Loucy (cell line): Measurements from ENCODE around the gene CYP4F11.
"Not testable (repeated sequence)": the region's sequence is repeated elsewhere in the genome, so short reads cannot be mapped to it uniquely, and the experiment has no call there.

Experiments used
- H2AFZ ChIP-seq: fragments of 200-600 bp; sonication (generic); 2 replicates; pipeline ENCODE4 v1.6.0; 2016; ENCODE audit warnings: antibody characterized with exemption, mild to moderate bottlenecking, low read length, moderate library complexity
- H3F3A ChIP-seq: fragments of 200-600 bp; 2 replicates; pipeline ENCODE4 v1.6.0; 2016; ENCODE audit warnings: antibody characterized with exemption, low read depth, mild to moderate bottlenecking
- H3K27me3 ChIP-seq: fragments of 200-600 bp; sonication (generic); 2 replicates; pipeline ENCODE4 v1.6.1; 2014; ENCODE audit warnings: low read length, mild to moderate bottlenecking; ENCODE audit not compliant: insufficient read depth, poor library complexity, severe bottlenecking
- H3K36me3 ChIP-seq: fragments of 200-600 bp; sonication (generic); 2 replicates; pipeline ENCODE4 v1.6.1; 2016; ENCODE audit warnings: low read length; ENCODE audit not compliant: insufficient read depth
- H3K4me1 ChIP-seq: fragments of 200-600 bp; sonication (generic); 2 replicates; pipeline ENCODE4 v1.5.1; 2014; ENCODE audit warnings: low read length, mild to moderate bottlenecking; ENCODE audit not compliant: insufficient read depth, poor library complexity, severe bottlenecking
- H3K4me2 ChIP-seq: fragments of 200-600 bp; sonication (generic); 2 replicates; pipeline ENCODE4 v1.6.0; 2014; ENCODE audit warnings: antibody characterized with exemption, low read length, low read depth, mild to moderate bottlenecking; ENCODE audit not compliant: poor library complexity, severe bottlenecking
- H3K4me3 ChIP-seq: fragments of 200-600 bp; sonication (generic); 2 replicates; pipeline ENCODE4 v1.5.1; 2014; ENCODE audit warnings: low read length, mild to moderate bottlenecking, mixed read lengths; ENCODE audit not compliant: poor library complexity, severe bottlenecking
- H3K79me2 ChIP-seq: fragments of 200-600 bp; sonication (generic); 2 replicates; pipeline ENCODE4 v1.6.1; 2014; ENCODE audit warnings: low read length; ENCODE audit not compliant: insufficient read depth
- H3K9ac ChIP-seq: fragments of 200-600 bp; sonication (generic); 2 replicates; pipeline ENCODE4 v1.6.0; 2014; ENCODE audit warnings: mild to moderate bottlenecking, low read depth, low read length, moderate library complexity; ENCODE audit not compliant: poor library complexity, severe bottlenecking
- H3K9me2 ChIP-seq: fragments of 200-600 bp; sonication (generic); replicated peaks from 2 replicates; pipeline ENCODE4 v1.6.1; 2016; ENCODE audit warnings: low read depth, low read length, mixed read lengths
- H3K9me3 ChIP-seq: fragments of 200-600 bp; sonication (generic); 2 replicates; pipeline ENCODE4 v1.6.1; 2014; ENCODE audit warnings: mild to moderate bottlenecking, antibody characterized with exemption, low read length, low read depth; ENCODE audit not compliant: insufficient read depth
- H4K20me1 ChIP-seq: fragments of 200-600 bp; sonication (generic); 2 replicates; pipeline ENCODE4 v1.6.0; 2014; ENCODE audit warnings: antibody characterized with exemption, low read length, mild to moderate bottlenecking; ENCODE audit not compliant: insufficient read depth, poor library complexity, severe bottlenecking
- CTCF ChIP-seq: fragments of 200-600 bp; sonication (generic); conservative IDR thresholded peaks from 2 replicates; pipeline ENCODE4 v1.5.1; 2014; ENCODE audit warnings: mild to moderate bottlenecking, antibody characterized with exemption, low read length
- EZH2phosphoT487 ChIP-seq: fragments of 200-600 bp; IDR thresholded peaks from 2 replicates; pipeline ENCODE4 v1.6.1; 2018; ENCODE audit warnings: antibody characterized with exemption, mild to moderate bottlenecking, moderate library complexity, borderline replicate concordance

Gene CYP4F11

DNA sequence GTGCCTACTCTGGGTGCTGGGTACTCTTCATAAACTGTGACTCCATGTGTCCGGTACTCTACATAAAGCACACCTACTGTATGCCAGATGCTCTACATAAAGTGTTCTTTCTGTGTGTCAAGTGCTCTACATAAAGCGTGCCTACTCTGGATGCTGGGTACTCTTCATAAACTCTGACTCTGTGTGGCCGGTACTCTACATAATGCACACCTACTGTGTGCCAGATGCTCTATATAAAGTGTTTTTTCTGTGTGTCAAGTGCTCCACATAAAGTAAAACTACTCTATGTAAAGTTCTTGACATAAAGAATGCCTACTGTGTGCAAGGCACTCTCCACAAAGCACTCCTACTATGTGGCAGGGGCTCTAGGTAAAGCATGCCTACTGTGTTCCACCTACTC lies 1.8 kb upstream of the CYP4F11 start:
- H3K4me1 ChIP-seq = no peaks in the 10 kb centered on the region
- no peaks in the 10 kb centered on the region for H4K20me1 ChIP-seq
- H3K9me2 ChIP-seq = no peaks in the 10 kb centered on the region
- no peak for TF ChIP-seq EZH2phosphoT487
- TF ChIP-seq CTCF = no peak
- no peaks in the 10 kb centered on the region for H3F3A ChIP-seq
- H3K36me3 ChIP-seq = no peaks in the 10 kb centered on the region
- no peak overlapping the region for H3K4me2 ChIP-seq
- no peak overlapping the region for H3K9ac ChIP-seq
- H2AFZ ChIP-seq = no peak overlapping the region
- no peaks in the 10 kb centered on the region for H3K79me2 ChIP-seq
- no peaks in the 10 kb centered on the region for H3K27me3 ChIP-seq
- H3K9me3 ChIP-seq = peaks cover 10% of the 10 kb centered on the region; the same call in 1 of the 2 replicates
- H3K4me3 ChIP-seq = no peak overlapping the region

GRCh38 chr19:15935167-15935702 lies 906 bp upstream of the CYP4F11 start:
- H3K9me2 ChIP-seq = no peaks in the 10 kb centered on the region
- H3K4me3 ChIP-seq = no peak overlapping the region
- H3K9ac ChIP-seq = no peak overlapping the region
- TF ChIP-seq CTCF (no peak), EZH2phosphoT487 (no peak)
- no peak overlapping the region for H2AFZ ChIP-seq
- no peaks in the 10 kb centered on the region for H4K20me1 ChIP-seq
- H3K9me3 ChIP-seq = peaks cover 10% of the 10 kb centered on the region; the same call in 1 of the 2 replicates
- H3K27me3 ChIP-seq = no peaks in the 10 kb centered on the region
- no peaks in the 10 kb centered on the region for H3K79me2 ChIP-seq
- no peak overlapping the region for H3K4me2 ChIP-seq
- H3K4me1 ChIP-seq = no peaks in the 10 kb centered on the region
- no peaks in the 10 kb centered on the region for H3F3A ChIP-seq
- no peaks in the 10 kb centered on the region for H3K36me3 ChIP-seq

- not testable (repeated sequence) for H3K4me3 ChIP-seq, H3K4me2 ChIP-seq
These were observed 483 bp downstream of the CYP4F11 start for GRCh38 chr19:15933761-15934331.

DNA sequence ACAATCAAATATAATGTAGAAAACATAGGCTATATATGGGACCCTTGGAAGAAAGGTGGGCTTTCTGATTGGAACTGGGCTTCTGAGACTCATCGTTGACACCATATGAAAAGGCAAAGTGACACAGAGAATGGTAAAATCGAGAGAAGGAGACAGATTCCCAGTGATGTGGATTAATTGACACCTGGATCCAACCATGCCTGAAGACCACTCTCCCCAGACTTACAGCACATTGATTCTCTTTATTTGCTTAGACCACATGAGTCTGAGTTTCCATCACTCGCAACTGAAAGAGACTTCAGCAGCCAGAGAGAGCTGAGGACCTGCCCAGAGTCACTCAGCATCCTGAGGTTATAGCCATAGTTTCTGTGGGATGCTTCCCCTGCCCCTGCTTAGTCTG lies 6.0 kb downstream of the CYP4F11 start:
- H3K9me2 ChIP-seq = no peaks in the 10 kb centered on the region
- H3K4me1 ChIP-seq = peaks cover 25% of the 10 kb centered on the region
- H3K36me3 ChIP-seq = no peaks in the 10 kb centered on the region
- H4K20me1 ChIP-seq = no peaks in the 10 kb centered on the region
- H3K9ac ChIP-seq = no peak overlapping the region
- TF ChIP-seq EZH2phosphoT487 (no peak), CTCF (no peak)
- H3K79me2 ChIP-seq = no peaks in the 10 kb centered on the region
- H3K9me3 ChIP-seq = no peaks in the 10 kb centered on the region
- no peaks in the 10 kb centered on the region for H3F3A ChIP-seq
- H2AFZ ChIP-seq = no peak overlapping the region
- peak overlapping the region; percentile 55 for H3K4me2 ChIP-seq
- no peak overlapping the region for H3K4me3 ChIP-seq
- H3K27me3 ChIP-seq = no peaks in the 10 kb centered on the region

More at GRCh38 chr19:15933761-15934331, 483 bp downstream of the CYP4F11 start:
- not testable (repeated sequence) for H3K79me2 ChIP-seq, H2AFZ ChIP-seq, H3K9ac ChIP-seq, H4K20me1 ChIP-seq, H3F3A ChIP-seq, H3K27me3 ChIP-seq, H3K9me2 ChIP-seq, H3K9me3 ChIP-seq, H3K36me3 ChIP-seq
- peaks cover 12% of the 10 kb centered on the region for H3K4me1 ChIP-seq
